GM19372 (cell line): ENCODE data around the gene C15orf39.
"Not testable (repeated sequence)": the region's sequence is repeated elsewhere in the genome, so short reads cannot be mapped to it uniquely, and the experiment has no call there.

ENCODE experiments used
- ATAC-seq: cut with Tn5 transposase; IDR thresholded peaks from one replicate; pipeline ENCODE4 v1.9.1; 2021; ENCODE audit warnings: mild to moderate bottlenecking, low read depth, moderate library complexity; ENCODE audit not compliant: unreplicated experiment

The C15orf39 gene

GRCh38 chr15:75209289-75209676 is 7.6 kb downstream of the C15orf39 start:
- no peak for ATAC-seq

GRCh38 chr15:75210811-75211230 is 9.1 kb downstream of the C15orf39 start:
- ATAC-seq = no peak

GRCh38 chr15:75211436-75212199 is 9.9 kb downstream of the C15orf39 start:
- no peak for ATAC-seq

- no peak for ATAC-seq
Observed at GRCh38 chr15:75212200-75212858, 10.6 kb downstream of the C15orf39 start.

GRCh38 chr15:75213212-75213767 is 11.6 kb downstream of the C15orf39 start:
- ATAC-seq = no peak

GRCh38 chr15:75213768-75214221 is 12.1 kb downstream of the C15orf39 start:
- no peak for ATAC-seq

GRCh38 chr15:75214293-75215096 is 12.8 kb downstream of the C15orf39 start:
- ATAC-seq = no peak

- ATAC-seq = no peak
Observed at GRCh38 chr15:75215107-75216004, 13.7 kb downstream of the C15orf39 start.

- no peak for ATAC-seq
Observed at GRCh38 chr15:75217012-75217411, 15.3 kb downstream of the C15orf39 start.

- ATAC-seq = not testable (repeated sequence)
Observed at GRCh38 chr15:75217574-75217973, 15.9 kb downstream of the C15orf39 start.

- not testable (repeated sequence) for ATAC-seq
Observed at GRCh38 chr15:75219507-75219929, 17.8 kb downstream of the C15orf39 start.

- no peak for ATAC-seq
Observed at GRCh38 chr15:75223688-75224087, 22.0 kb downstream of the C15orf39 start.

- no peak for ATAC-seq
Observed at GRCh38 chr15:75224281-75224680, 22.6 kb downstream of the C15orf39 start.

- not testable (repeated sequence) for ATAC-seq
Observed at GRCh38 chr15:75225102-75225836, 23.6 kb downstream of the C15orf39 start.

- no peak for ATAC-seq
Observed at GRCh38 chr15:75225951-75226732, 24.5 kb downstream of the C15orf39 start.

- not testable (repeated sequence) for ATAC-seq
Observed at GRCh38 chr15:75227112-75227511, 25.4 kb downstream of the C15orf39 start.

GRCh38 chr15:75227663-75228280 is 26.1 kb downstream of the C15orf39 start:
- no peak for ATAC-seq

GRCh38 chr15:75228787-75229186 is 27.1 kb downstream of the C15orf39 start:
- ATAC-seq = no peak
